Stimulated activated CD4-positive, alpha-beta T cell treated with anti-CD3 and anti-CD28 coated beads, Interleukin-2, amount 100 ng/mL, for 4 hours (primary cell): ENCODE data around the gene SLC16A1.
"Not testable (repeated sequence)": the region's sequence is repeated elsewhere in the genome, so short reads cannot be mapped to it uniquely, and the experiment has no call there.

Experiments used
- DNase-seq: peaks from one replicate; pipeline ENCODE4 v3.0.0-alpha.2; 2020; ENCODE audit warnings: low read depth

The SLC16A1 gene

DNA sequence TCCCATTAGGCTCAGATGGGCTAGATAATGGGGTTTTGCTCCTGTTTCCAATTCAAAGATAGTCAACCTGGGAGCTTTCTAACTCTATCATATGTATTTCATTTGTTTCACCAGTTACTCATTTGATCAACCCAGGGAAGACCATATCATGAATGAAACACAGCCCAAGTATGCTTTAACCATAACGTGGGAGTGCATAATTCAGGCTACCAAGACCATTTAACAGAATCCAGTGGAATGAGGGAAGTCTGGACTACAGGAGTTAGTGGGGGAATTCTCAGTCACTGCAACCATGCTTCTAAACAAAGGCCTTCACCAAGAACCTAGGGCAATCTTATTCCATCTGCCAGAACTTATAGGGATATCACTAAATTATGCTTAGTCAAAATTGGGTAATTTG lies 15.0 kb upstream of the SLC16A1 start:
- DNase-seq, result no peak

DNA sequence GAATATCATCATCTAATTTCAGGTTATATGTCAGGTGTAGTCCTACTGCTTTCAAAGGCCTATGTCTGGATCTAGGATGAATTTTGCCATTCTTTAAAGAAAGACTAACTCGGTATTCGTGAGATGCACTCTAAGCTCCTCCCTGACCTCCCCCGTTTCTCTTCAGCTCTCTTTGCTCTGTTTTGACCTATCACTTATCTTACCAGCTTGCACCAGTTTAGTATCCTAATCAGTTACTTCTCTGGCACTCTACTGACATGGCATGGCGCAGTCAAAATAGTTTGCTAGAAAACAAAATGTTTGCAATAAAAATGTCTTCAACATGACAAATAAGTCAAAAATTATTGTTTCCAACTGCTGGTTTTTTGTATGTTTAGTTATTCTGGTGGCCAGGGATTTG lies 8.4 kb upstream of the SLC16A1 start:
- no peak for DNase-seq

DNA sequence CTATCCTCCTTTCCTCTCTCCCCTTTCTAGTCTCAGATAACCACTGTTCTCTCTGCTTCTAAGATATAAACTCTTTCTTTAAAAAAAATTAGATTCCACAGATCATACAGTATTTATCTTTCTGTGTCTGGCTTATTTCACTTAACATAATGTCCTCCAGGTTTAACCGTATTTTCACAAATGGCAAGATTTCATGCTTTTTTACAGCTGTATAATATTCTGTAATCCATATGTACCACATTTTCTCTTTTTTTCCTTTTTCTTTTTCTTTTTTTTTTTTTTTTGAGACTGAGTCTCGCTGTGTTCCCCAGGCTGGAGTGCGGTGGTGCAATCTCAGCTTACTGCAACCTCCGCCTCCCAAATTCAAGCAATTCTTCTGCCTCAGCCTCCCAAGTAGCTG lies 5.1 kb upstream of the SLC16A1 start:
- no peak for DNase-seq

DNA sequence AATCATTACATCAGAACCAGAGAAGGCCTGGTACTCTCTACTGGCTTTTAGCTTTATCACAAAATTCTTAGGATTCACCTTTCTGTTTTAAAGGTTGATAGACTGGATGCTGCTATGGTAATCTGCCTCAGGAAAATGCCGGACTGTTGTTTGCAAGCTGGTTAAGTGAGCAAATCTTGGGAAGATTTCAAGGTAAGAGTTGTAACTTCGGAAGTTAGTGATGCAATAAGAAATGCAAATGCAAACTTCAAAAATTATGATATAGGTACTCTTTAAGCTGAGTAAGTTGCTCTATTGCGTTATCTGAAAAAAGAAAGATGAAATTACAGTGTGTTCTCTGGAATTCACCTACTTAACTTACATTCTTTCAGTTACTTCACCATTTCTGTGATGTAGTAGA lies 4.4 kb upstream of the SLC16A1 start:
- DNase-seq, result no peak

DNA sequence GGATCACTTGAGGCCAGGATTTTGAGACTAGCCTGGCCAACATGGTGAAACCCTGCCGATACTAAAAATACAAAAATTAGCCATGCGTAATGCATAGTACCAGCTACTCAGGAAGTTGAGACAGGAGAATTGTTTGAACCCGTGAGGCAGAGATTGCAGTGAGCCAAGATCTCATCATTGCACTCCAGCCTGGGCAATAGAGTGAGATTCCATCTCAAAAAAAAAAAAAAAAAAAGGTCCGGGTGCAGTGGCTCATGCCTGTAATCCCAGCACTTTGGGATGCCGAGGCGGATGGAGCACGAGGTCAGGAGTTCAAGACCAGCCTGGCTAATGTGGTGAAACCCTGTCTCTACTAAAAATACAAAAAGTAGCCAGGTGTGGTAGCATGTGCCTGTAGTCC lies 2.2 kb upstream of the SLC16A1 start:
- not testable (repeated sequence) for DNase-seq

DNA sequence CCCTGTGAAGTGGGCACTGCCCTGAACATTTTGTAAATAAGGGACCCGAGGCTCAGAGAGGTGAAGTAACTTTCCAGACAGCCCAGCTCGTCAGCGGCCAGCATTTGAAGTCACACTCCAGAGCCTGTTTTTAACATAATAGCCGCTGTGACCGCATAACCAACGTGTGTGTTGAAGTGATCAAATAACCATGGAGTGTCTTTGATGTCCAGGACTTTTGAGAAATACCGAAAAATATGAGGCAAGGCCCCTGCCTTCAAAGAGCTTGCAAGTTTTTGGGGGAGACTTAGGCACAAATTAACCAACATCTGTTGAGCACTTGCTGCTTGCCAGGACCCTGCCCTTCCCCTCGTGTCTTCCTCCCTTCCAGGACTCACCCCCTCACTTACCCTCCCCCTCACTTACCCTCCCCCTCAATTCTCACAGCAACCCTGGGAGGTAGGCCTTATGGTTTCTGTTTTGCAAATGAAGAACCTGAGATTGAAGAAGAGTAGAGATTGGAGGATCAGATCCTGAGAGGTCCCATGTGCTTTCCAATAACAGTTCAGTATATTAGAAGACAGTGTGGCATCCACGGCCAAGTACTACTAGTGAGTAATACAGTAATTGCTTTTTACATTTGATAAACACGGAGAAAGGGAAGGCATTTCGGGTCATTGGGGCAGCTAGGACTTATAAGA lies 1.3 kb upstream of the SLC16A1 start:
- peak; percentile 64 for DNase-seq

DNA sequence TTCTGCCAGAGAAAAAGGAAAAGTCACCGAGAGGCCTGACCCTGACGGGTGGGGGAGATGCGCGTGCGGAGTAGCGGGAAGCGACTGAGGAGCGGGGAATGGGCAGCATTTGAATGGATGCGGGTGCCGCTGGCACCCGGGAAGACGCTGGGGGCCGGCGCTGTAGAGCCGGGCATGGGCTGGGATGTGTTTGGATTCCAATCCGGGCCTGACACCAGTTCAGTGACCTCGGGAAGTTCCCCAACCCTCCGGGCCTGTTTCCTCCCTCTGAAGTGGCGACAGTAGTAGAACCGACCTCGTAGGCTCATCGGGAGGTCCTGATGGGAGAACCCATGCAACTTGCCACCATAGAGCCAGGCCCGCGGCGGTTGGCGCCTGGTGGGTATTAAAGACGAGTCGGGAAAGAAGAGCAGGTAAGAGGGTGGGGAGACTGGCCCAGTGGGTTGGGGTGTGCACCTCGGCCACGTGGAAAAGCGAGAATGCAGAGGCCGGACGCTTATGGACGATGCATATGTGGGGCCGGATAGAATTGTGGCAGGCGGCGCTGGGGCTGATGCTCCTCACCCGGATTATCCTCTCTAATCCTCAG lies 642 bp upstream of the SLC16A1 start:
- DNase-seq, result peak; percentile 20

DNA sequence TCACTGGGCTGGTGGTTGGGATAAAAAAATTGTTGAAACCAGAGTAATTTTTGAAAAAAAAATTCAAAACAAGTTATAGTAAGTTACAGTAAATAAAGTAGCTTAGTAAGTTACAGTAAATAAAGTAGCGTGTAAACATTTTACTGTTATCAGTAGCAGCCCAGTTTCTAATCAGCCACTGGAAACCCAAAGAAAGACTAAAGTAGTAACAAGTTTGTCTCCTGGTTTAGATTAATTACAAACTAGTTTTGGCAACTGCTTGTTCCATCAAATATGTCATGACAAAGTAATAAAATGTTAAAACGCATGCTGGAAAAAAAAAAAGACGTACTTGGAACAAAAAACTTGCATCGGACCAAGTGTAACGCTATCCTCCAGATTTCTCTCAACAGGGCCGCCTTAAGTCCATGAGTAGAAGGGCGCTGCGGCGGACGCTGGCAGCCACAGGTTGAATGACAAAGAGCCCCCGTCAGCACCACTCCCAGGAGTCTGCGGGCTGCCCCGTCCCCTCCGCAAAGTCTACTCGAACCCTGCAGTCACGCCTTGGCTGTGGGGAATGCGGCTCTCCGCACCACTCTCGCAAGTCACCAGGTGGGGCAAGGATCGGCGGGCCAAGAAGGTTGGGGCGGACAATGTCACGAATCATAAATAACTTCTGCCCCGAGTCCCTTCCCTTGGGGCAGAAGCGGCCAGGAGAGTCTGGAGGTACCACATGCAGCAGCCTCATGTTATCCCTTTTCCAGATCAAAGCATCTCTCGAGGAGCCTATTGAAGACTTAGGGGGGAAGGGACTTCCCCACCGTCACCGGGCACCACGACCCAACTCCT lies 837 bp downstream of the SLC16A1 start:
- peak; percentile 36 for DNase-seq

DNA sequence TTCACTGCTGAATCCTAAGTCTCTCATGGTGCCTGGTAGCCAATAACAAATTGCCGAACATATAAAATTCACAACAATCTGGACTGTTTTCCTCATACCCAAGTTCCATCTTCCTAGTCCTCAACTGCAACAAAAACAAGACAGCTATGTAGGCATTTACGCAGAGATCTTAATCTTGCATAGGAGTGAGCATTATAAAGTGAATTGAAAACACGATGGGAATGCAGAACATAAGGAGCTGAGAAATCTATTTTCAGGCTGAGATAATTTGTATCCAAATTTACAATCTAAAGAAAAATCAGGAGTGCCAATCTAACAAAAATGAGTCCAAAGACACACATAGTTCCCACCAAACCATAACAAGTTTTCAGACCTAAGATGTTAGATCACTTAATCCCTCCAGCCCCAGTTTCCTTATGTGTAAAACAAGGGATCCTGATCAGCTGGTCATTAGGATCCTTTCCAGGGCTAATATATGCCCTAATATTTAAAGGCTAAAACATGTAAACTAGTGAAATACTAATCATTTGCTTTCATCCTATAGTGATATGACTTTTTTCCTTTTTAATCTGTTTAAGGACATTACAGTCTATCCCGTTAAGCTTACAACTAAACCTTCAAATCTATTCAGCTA lies 1.9 kb downstream of the SLC16A1 start:
- DNase-seq, result no peak

DNA sequence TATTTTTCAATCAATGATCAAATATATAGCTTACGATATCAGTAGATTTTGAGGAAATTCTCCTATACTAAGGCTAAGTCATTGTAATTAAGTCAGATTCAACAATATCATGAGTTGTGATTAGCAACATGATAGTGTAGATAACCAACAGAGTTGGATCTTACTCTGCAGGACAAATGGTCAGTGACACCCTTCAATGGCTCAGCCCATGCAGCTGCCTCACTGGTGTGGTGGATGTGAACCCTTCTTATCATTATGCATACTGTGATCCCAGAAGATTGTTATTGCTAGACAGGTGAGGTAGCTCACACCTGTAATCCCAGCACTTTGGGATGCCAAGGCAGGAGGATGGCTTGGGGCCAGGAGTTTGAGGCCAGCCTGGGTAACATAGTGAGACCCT lies 5.6 kb downstream of the SLC16A1 start:
- DNase-seq, result no peak

DNA sequence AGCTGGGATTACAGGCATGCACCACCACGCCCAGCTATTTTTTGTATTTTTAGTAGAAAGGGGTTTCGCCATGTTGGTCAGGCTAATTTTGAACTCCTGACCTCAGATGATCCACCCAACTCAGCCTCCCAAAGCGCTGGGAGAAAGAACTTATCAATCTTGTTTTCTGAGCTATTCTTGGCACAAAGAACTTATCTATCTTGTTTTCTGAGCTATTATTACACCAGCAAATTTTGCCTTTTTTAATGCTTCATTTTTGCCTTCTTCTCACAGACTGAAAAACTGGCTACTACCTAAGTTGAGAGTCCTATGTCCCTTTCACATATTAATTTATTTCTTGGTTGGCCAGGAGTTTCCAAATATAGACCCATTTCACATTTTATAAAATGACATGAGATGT lies 9.3 kb downstream of the SLC16A1 start:
- no peak for DNase-seq

DNA sequence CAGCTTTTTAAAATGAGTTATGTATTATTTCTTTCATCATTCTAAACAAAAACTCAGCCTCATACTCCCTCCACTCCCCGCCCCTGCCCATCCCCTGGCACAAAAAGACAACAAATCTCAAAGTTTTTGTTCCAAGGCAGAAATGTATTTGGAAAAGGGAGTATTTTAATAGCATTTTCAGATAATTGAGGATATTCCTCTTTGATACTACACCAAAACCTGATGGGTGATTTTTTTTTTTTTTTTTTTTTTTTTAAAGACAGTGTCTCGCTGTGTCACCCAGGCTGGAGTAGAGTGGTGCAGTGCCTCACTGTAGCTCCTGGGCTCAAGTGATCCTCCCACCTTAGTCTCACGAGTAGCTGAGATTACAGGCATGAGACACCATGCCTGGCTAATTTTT lies 16.2 kb downstream of the SLC16A1 start:
- DNase-seq, result no peak

DNA sequence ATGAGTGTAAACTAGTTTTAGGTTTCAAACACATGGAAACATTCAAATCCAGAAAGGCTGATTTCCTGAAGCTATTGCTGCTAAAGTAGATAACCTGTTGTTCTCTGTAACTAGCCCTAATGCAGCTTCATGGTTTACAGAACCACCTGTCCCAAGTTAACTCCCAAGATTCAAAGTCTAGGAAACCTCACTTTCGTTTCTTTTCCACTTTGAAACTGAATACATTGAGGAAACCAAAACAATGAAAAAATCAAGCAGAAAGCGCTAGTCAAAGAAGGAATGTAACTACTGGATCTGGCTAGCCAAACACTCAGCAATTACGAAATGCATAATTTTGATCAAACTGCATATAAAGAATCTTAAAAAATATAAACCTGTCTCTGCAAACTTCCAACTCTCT lies 17.8 kb downstream of the SLC16A1 start:
- no peak for DNase-seq

DNA sequence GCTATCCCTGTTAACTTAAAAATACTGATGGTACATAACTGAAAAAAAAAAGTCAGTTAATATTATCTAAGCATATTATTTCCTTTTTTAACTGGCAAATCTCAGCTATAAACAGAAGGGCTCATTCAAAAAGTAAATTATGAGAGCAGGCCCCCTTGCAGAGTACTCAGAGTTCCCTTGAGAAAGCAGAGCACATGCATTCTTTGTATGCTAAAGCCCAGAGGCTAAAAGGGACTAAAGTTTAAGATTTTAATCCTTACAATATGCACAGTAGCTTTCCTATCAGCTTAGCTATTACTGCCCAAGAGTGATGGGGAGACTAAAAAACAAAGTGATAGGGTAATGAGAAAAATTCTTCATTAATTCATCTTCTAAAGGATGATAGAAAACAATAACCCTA lies 18.5 kb downstream of the SLC16A1 start:
- no peak for DNase-seq

DNA sequence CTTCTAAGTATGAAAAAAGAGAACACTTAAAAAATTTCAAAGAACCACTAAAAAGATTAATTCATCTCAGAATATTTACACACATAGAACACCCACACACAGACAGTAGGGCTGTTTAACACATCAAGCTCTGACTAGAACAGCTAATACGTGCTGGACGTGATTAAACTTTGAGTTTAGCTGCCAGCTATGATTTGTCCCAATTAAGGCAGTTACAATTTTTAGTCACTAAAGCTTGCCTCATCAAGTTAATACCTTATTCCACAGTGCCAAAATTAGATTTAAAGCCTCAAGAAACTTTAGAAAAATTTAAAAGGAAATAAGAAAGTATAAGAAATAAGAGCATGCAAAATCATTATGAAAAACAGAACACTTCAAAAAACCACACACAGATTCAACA lies 18.9 kb downstream of the SLC16A1 start:
- DNase-seq, result no peak

DNA sequence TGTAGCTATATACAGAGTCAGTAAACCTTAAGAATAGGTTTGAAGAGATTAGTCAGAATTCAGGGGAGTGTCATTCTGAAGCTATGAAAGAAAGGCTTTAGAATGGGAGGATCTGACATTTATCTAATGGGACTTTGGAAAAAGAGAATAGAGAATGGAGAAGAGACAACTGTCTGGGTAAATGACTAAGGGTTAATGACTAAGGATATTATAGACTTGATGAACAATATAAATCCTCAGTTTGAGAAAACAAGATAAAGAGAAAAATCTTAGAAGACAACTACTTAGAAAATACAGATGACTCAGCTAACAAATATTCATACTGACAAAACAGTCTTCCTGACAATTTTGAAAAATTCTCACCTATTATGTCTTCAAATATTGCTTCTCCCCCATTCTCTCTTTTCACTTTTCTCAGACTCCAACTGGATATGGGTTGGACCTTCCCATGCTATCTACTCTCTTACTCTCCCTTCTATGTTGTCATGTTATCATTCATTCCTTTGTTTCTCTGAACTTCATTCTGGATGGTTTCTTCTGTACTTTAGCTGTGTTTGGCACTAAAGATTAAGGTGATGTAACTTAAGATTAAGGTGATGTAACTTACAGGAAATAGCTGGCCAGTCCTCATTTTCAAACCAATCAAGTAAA lies 20.4 kb downstream of the SLC16A1 start:
- DNase-seq, result no peak

DNA sequence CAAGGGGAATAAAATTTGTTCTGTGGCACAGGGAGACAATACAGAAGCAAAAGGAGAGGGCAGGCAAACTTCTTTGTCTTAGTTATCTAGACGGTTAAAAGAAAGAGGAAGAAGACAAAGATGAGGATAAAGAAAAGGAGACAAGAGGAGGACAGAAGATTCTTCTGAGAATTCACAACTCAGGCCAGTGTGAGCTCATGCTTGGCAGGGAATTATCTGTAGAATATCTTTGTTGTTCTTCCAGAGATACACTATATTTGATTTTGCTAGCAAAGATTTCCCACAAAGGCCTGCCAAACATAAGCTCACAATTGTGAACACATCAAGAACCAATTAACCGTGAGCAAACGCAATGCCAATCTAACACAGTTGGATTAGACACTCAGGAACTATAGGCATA lies 21.4 kb downstream of the SLC16A1 start:
- DNase-seq, result no peak

DNA sequence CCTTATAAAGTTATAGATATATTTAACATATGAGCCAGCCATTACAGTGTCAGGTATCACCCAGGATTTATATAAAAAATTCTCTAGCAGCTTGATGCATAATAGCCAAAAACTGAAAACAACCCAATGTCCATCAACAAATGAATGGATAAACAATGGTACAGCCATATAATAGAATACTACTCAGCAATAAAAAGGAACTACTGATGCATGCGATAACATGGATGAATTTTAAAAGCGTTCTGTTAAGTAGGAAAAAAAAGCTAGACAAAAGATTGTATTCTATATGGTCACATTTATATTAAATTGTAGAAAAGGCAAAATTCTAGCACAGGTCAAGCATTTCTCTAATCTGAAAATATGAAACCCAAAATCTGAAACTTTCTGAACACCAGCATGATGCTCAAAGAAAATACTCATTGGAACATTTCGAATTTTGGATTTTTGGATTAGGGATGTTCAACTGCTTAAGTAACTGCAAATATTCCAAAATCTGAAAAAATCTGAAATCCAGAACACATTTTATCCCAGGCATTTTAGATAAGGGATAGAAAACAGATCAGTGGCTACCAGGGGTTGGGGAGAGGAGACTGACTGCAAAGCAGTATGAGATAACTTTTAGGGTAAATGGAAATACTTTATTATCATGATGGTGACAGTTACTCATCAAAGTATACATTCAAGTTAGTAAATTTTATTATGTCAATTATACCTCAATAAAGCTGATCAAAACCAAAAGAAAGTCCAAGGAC lies 22.0 kb downstream of the SLC16A1 start:
- DNase-seq, result no peak

DNA sequence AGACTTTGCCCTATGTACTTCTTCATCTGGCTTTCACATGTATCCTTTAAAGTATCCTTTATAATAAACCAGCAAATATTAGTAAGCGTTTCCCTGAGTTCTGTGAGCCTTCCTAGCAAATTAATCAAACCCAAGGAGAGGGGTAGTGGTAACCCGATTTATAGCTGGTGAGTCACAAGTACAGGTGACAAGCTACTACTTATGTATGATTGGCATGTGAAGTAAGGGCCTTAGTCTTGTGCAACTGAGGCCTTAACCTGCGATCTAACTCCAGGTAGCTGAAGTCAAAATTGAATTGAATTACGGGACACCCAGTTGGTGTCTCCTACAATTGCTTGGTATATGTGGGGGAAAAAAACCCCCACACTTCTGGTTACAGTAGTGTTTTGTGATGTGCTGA lies 26.0 kb downstream of the SLC16A1 start:
- no peak for DNase-seq

DNA sequence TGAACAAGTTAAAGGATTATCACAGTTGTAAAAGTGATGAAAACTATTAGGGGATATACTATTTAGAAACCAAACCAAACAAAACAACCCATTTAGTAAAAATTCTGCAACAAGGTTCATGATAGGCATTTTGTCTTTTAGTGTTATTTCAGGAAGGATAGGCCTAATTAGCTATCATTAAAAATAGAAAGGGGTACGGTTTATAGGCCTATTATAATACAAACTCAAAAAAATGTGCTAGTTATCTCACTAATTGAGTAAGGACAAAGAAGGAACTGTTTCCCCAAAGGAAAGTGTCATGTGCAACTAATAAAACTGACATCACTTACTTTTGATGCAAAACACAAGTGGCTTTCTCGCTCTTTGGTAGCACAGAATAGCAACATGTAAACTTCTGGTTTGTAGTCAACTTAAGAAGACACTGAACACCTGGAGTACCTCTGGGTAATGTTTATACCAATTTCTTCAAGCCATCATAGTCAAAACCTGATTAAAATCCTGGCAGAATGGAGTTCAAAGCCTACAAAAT lies 28.5 kb downstream of the SLC16A1 start:
- DNase-seq, result no peak

DNA sequence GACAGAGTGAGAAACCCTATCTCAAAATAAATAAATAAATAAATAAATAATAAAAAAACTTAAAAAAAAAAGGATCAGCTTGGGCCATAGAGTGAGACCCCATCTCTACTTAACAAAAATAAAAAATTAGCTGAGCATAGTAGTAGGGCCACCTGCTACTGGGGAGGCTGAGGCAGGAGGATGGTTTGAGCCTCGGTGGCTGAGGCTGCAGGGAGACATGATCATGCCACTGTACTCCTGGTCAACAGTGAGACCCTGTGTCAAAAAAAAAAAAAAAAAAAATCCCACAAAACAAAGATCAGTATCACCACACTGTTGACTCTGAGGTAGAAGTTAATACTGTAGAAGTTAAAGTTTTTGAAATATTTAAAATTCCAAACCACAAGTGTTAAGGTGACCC lies 29.1 kb downstream of the SLC16A1 start:
- DNase-seq, result no peak
